A673 (cell line): ENCODE results near the gene PAQR9.

Source experiments
- CTCF ChIP-seq: fragments of 300-800, 200-600 bp; sonication (generic); conservative IDR thresholded peaks from 2 replicates; pipeline ENCODE4 v1.5.1; 2017; ENCODE audit warnings: low read depth, mild to moderate bottlenecking, antibody characterized with exemption, low read length, moderate library complexity, mixed read lengths
- EZH2 ChIP-seq: fragments of 200-600 bp; sonication (generic); IDR thresholded peaks from 2 replicates; pipeline ENCODE4 v1.6.1; 2017; ENCODE audit warnings: borderline replicate concordance, low read depth, mild to moderate bottlenecking, mixed read lengths, antibody characterized with exemption, low read length; ENCODE audit not compliant: poor library complexity, severe bottlenecking

DNA sequence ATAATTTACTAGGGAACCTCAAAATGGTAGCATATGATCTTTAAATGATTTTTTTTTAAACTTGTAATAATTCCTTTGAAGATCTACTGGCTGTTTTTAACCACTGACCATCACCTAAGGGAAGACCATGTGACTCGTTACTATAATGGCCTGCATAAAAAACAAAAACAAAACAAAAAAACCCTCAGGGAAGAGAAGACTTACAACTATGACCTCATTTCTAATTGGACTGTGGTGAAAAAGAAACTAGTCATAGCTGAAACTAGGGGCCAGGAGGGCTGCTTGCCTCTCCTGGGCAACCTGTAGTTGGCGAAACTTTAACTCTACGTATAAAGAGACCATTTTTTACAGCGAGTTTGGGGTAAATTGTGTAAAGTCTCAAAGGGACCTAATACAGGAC, 23.0 kb downstream of the PAQR9 start:
- TF ChIP-seq CTCF: no peak
- no peak for TF ChIP-seq EZH2
